DOHH2 (cell line): ENCODE results near the gene ROR2.

ENCODE experiments used
- CTCF ChIP-seq: fragments of 200-600 bp; sonication (generic); IDR thresholded peaks from one replicate; pipeline ENCODE4 v1.5.1; 2014; ENCODE audit warnings: antibody characterized with exemption, mild to moderate bottlenecking, low read depth, low read length; ENCODE audit not compliant: poor library complexity, severe bottlenecking
- EZH2phosphoT487 ChIP-seq: fragments of 200-600 bp; sonication (generic); IDR thresholded peaks from 2 replicates; pipeline ENCODE4 v1.6.1; 2017; ENCODE audit warnings: borderline replicate concordance, mild to moderate bottlenecking, antibody characterized with exemption, low read length, moderate library complexity, mixed read lengths

- TF ChIP-seq CTCF = no peak
- no peak for TF ChIP-seq EZH2phosphoT487
Observed at GRCh38 chr9:91832322-91832721, 117.7 kb downstream of the ROR2 start.
